ENCODE measurements around the gene RBM41. TPM values are rescaled to one million over a fixed set of nuclear protein-coding genes. Genes with fewer than 3 reads are reported as not detected.

The RBM41 gene
- total RNA-seq, 2 donors from 2014 or later = 25.3 to 26.1 TPM

GRCh38 chrX:107146670-107147069 is 28.0 kb upstream of the RBM41 start:
- H3K9me3 ChIP-seq (ENCODE audit: control insufficient read depth, low read length) = no peaks in the 10 kb centered on the region
- no peak for TF ChIP-seq CTCF (conservative IDR thresholded peaks at IDR 0.05)
- DNase-seq = no peak
- Mint-ChIP-seq H3K27me3 (ENCODE audit: insufficient read depth) (no peaks in the 10 kb centered on the region), H3K4me3 (no peak overlapping the region), H3K36me3 (ENCODE audit: low read depth) (peaks cover 9% of the 10 kb centered on the region), H3K27ac (no peak overlapping the region), H3K4me1 (no peaks in the 10 kb centered on the region), H3K9me3 (peaks cover 25% of the 10 kb centered on the region)
- H3K27me3 ChIP-seq (ENCODE audit: control insufficient read depth, insufficient read depth, low read length, poor library complexity, severe bottlenecking) = no peaks in the 10 kb centered on the region
- H3K36me3 ChIP-seq (ENCODE audit: control insufficient read depth, insufficient read depth, low read length) = no peaks in the 10 kb centered on the region
- H3K27ac ChIP-seq (ENCODE audit: low read depth, low read length) = no peak overlapping the region
- H3K4me3 ChIP-seq (ENCODE audit: low read length) = no peak overlapping the region
- H3K4me1 ChIP-seq (ENCODE audit: control insufficient read depth, insufficient read depth, low read length) = no peaks in the 10 kb centered on the region
- no peak overlapping the region for H3K9ac ChIP-seq (ENCODE audit: extremely low read depth, low read length, poor library complexity, severe bottlenecking)

- WGBS, 2 experiments (ENCODE audit: insufficient coverage in 1 of 2, insufficient read length in 1 of 2) = 100% methylated on average over 1 of the region's 1 CpG; no CpG with 5 or more reads in 1 of the 2 experiments
- H3K27ac Mint-ChIP-seq = no peak overlapping the region
Measured at GRCh38 chrX:107135965-107136307, 17.3 kb upstream of the RBM41 start.

GRCh38 chrX:107135049-107135964 is 16.7 kb upstream of the RBM41 start:
- Mint-ChIP-seq H3K27me3 (ENCODE audit: insufficient read depth) (no peaks in the 10 kb centered on the region), H3K4me1 (no peaks in the 10 kb centered on the region), H3K4me3 (no peak overlapping the region), H3K9me3 (peaks cover 49% of the 10 kb centered on the region), H3K36me3 (ENCODE audit: low read depth) (peaks cover 7% of the 10 kb centered on the region), H3K27ac (no peak overlapping the region)
- no peak overlapping the region for H3K27ac ChIP-seq (ENCODE audit: low read depth, low read length)
- H3K9ac ChIP-seq (ENCODE audit: extremely low read depth, low read length, poor library complexity, severe bottlenecking) = no peak overlapping the region
- no peaks in the 10 kb centered on the region for H3K9me3 ChIP-seq (ENCODE audit: control insufficient read depth, low read length)
- H3K4me3 ChIP-seq (ENCODE audit: low read length) = no peak overlapping the region
- no peaks in the 10 kb centered on the region for H3K27me3 ChIP-seq (ENCODE audit: control insufficient read depth, insufficient read depth, low read length, poor library complexity, severe bottlenecking)
- no peak for TF ChIP-seq CTCF (conservative IDR thresholded peaks at IDR 0.05)
- WGBS, 2 experiments (ENCODE audit: insufficient coverage in 1 of 2, insufficient read length in 1 of 2) = 79 to 80% methylated on average over 1 to 3 of the region's 5 CpGs
- no peaks in the 10 kb centered on the region for H3K36me3 ChIP-seq (ENCODE audit: control insufficient read depth, insufficient read depth, low read length)
- no peaks in the 10 kb centered on the region for H3K4me1 ChIP-seq (ENCODE audit: control insufficient read depth, insufficient read depth, low read length)
- no peak for DNase-seq

More at GRCh38 chrX:107135965-107136307, 17.3 kb upstream of the RBM41 start:
- no peaks in the 10 kb centered on the region for H3K4me1 ChIP-seq (ENCODE audit: control insufficient read depth, insufficient read depth, low read length)
- no peaks in the 10 kb centered on the region for H3K36me3 ChIP-seq (ENCODE audit: control insufficient read depth, insufficient read depth, low read length)
- H3K9ac ChIP-seq (ENCODE audit: extremely low read depth, low read length, poor library complexity, severe bottlenecking) = no peak overlapping the region
- peaks cover 51% of the 10 kb centered on the region for H3K9me3 Mint-ChIP-seq
- no peak for DNase-seq
- H3K4me3 Mint-ChIP-seq = no peak overlapping the region
- TF ChIP-seq CTCF (conservative IDR thresholded peaks at IDR 0.05) = no peak
- H3K27me3 Mint-ChIP-seq (ENCODE audit: insufficient read depth) = no peaks in the 10 kb centered on the region
- no peak overlapping the region for H3K27ac ChIP-seq (ENCODE audit: low read depth, low read length)
- H3K27me3 ChIP-seq (ENCODE audit: control insufficient read depth, insufficient read depth, low read length, poor library complexity, severe bottlenecking) = no peaks in the 10 kb centered on the region
- H3K36me3 Mint-ChIP-seq (ENCODE audit: low read depth) = peaks cover 7% of the 10 kb centered on the region
- H3K4me3 ChIP-seq (ENCODE audit: low read length) = no peak overlapping the region
- no peaks in the 10 kb centered on the region for H3K9me3 ChIP-seq (ENCODE audit: control insufficient read depth, low read length)
- H3K4me1 Mint-ChIP-seq = no peaks in the 10 kb centered on the region
